ENCODE results near the gene CUL4A.

CUL4A gene

GRCh38 chr13:113187883-113188665, 21.3 kb upstream of the CUL4A start:
- DNase-seq (ENCODE audit: insufficient read length, low spot score) (no peak), FAIRE-seq (no peak)
- TF ChIP-seq CTCF (IDR thresholded peaks at IDR 0.05; ENCODE audit: insufficient read depth, missing control alignments) = no peak

- TF ChIP-seq CTCF (IDR thresholded peaks at IDR 0.05; ENCODE audit: insufficient read depth, missing control alignments) = no peak
- no peak for FAIRE-seq
- no peak for DNase-seq (ENCODE audit: insufficient read length, low spot score)
Measured at GRCh38 chr13:113190181-113190580, 19.2 kb upstream of the CUL4A start.

GRCh38 chr13:113192279-113192678, 17.1 kb upstream of the CUL4A start:
- FAIRE-seq = no peak
- no peak for DNase-seq (ENCODE audit: insufficient read length, low spot score)
- TF ChIP-seq CTCF (IDR thresholded peaks at IDR 0.05; ENCODE audit: insufficient read depth, missing control alignments) = no peak

- no peak for FAIRE-seq
- TF ChIP-seq CTCF (IDR thresholded peaks at IDR 0.05; ENCODE audit: insufficient read depth, missing control alignments) = no peak
- no peak for DNase-seq (ENCODE audit: insufficient read length, low spot score)
Measured at GRCh38 chr13:113192902-113193301, 16.5 kb upstream of the CUL4A start.

GRCh38 chr13:113195360-113195759, 14.1 kb upstream of the CUL4A start:
- FAIRE-seq = no peak
- no peak for DNase-seq (ENCODE audit: insufficient read length, low spot score)
- TF ChIP-seq CTCF (IDR thresholded peaks at IDR 0.05; ENCODE audit: insufficient read depth, missing control alignments) = no peak

- no peak for FAIRE-seq
- no peak for TF ChIP-seq CTCF (IDR thresholded peaks at IDR 0.05; ENCODE audit: insufficient read depth, missing control alignments)
- DNase-seq (ENCODE audit: insufficient read length, low spot score) = no peak
Measured at GRCh38 chr13:113196970-113197737, 12.3 kb upstream of the CUL4A start.

- FAIRE-seq (no peak), DNase-seq (ENCODE audit: insufficient read length, low spot score) (no peak)
- TF ChIP-seq CTCF (IDR thresholded peaks at IDR 0.05; ENCODE audit: insufficient read depth, missing control alignments) = no peak
Measured at GRCh38 chr13:113201815-113202214, 7.6 kb upstream of the CUL4A start.

Data from D721Med (cell line).